UCSD-AML1 (cell line): ENCODE data around the gene SCARF2.
A peak's percentile ranks its signal among the peaks of the same experiment; 100 is the strongest.
"Not testable (repeated sequence)": the region's sequence is repeated elsewhere in the genome, so short reads cannot be mapped to it uniquely, and the experiment has no call there.

ENCODE experiments used
- DNase-seq: peaks from one replicate; lab custom pipeline; 2025; ENCODE audit not compliant: unreplicated experiment; lab: John Stamatoyannopoulos, UW

SCARF2 gene

GRCh38 chr22:20427945-20428417, 9.6 kb downstream of the SCARF2 start:
- no peak for DNase-seq

GRCh38 chr22:20427104-20427944, 10.3 kb downstream of the SCARF2 start:
- DNase-seq: no peak

DNA sequence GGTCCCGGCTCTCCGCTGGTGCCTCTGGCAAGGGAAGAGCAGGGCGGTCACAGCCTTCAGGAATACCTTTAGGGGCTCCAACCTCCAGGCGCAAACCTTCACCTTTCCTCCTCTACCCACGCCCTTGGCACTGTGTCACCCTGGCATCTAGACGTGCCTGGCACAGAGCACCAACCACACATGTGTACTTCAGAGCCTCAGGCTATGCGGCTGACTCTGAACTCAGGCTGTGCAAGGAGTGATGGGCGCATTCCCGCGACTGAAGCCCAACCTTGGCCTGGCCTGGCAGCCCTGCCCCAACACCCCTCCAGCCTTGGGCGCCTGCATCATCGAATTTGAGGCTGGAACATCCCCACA, 11.4 kb downstream of the SCARF2 start:
- no peak for DNase-seq

DNA sequence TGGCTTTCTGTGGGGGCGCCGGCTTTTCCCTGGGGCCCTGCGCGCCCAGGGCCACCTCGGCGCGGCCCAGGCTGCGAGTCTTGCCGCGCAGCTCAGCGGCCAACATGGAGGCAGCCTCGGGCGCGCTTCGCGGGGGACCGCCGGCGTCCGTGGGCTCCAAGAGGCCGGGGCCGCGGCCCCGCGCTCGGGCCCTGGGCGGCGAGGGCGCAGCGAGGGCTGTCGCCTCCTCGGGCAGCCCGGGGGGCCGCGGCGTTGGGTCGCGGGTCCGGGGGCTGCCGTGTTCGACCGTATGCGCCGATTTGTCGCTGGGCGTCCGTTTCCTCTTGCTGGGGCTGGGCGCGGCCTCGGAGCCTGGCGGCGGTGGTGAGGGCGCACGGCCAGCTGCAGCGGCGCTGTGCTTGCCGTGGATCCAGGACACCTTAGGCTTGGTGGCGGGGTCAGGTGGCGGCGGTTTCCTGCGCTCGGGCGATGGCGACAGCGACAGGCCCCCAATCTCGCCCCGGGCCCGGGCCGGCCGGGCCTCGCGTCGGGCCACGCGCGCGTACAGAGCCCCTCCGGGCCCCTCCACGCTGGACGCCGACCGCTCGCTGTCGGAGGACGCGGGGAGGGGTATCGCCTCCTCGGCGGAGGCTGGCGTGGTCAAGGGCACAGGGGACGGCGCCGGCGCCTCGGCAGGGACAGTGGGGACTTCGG, 11.9 kb downstream of the SCARF2 start:
- DNase-seq: no peak

DNA sequence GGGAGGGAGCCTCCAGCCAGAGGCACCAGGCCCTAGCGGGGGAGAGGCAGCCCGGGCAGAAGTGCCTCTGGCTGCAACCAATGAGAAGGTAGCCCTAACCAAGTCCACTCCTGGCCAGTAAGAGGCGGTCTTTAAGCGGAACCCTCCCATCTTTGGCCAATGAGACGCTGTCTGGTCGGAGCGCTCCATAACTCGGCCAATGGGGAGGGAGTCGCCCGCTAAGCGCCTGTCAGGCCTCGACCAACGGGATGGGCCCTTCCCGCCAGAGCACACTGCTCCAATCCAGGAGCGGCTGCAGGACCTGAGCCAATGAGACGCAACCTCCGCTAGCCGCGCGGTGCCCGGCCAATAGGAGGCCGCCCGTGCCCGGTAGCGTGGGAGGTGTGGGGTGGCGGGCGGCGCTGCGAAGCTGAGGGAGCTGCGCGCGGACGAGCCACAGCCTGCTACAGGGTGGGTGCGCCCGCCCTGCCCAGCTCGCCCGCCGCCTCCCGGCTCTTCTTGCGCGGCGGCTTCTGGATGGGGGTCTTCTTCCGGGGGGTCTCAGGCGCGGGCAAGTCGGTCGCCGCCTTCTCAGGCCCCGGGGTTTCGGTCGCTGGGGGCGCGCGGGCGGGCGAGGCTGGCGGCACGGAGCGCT, 12.6 kb downstream of the SCARF2 start:
- no peak for DNase-seq

DNA sequence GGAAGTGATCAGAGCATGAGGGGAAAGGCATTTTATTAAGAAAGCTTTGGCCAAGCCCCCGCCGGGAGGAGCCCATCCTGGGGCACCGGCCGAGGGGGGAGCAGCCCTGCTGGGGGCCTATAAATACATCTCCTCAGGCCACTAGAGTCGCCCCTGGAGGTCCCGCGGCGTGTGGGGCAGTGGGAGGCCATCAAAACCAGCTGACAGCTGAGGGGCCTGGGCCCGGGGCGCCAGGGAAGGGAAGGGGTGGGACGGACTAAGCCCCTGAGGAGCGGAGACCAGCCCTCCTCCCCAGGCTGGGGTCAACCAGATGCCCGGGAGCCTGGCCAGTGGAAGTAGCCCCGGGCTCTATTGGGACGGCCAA, 13.1 kb downstream of the SCARF2 start:
- no peak for DNase-seq

DNA sequence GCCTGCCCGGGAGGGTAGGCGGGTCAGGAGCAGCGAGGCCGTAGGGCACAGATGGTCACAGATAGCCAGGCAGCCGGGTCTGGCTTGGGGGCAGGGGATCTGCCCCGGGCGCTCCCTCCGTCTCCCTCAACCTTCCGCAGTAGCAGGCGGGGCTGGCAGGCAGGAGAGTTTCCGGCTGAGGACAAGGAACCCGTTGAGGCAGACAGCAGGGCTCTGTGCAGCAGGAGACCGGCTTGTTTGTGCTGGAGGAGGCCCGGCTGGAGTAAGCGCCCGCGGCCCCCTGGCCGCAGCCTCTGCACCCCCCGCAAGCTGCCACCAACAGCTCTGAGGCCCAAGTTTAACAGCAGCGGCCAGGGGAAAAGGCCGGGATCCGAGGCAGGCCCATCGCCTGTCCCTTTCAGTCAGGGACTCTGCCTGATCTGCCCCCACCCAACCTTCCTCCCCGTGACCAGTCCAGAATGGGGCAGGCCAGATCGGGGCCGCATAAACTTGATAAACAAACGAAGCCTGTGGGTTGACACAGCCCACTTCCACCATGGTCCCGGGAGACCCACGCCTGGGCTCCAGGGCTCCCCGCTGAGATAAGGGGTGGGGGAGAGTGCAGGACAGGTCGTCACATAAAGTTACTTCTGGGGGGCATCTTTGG, 13.6 kb downstream of the SCARF2 start:
- DNase-seq: no peak

GRCh38 chr22:20423008-20423905, 14.4 kb downstream of the SCARF2 start:
- DNase-seq: no peak

DNA sequence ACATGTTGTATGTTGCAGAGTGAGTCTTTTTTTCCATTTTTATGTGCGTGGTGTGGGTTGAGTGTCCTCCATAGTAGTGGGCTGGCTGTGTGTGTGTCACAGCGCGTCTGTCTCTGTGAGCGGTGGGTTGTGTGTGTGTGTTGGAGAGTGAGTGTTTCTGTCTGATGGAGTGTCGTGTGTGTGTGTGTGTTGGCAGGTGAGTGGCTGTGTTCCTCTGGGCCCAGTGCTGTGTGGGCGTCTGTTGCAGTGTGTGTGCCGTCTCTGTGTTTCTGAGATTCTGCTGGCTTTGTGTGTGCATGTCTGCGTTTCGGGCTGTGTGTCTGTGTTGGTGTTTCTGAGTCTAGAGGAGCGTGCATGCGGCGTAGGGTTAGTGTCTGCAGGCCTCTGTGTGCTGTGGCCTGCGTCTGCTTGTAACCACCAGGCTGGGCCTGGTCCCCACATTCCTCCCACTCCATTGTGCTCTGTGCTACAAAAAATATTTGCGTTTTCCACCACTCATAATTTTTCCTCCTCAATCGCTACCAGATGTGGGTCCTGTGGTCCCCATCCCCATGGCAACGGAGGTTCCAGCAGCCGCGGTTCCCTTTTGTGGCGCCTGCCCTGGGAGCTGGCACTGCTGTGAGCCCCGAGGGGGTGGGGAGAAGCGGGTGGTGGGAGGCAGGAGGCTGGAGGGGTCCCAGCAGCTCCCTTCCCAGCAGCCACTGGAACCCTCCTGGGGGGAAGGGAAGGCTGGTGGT, 15.2 kb downstream of the SCARF2 start:
- DNase-seq: peak; percentile 59

GRCh38 chr22:20421507-20421874, 16.1 kb downstream of the SCARF2 start:
- no peak for DNase-seq

DNA sequence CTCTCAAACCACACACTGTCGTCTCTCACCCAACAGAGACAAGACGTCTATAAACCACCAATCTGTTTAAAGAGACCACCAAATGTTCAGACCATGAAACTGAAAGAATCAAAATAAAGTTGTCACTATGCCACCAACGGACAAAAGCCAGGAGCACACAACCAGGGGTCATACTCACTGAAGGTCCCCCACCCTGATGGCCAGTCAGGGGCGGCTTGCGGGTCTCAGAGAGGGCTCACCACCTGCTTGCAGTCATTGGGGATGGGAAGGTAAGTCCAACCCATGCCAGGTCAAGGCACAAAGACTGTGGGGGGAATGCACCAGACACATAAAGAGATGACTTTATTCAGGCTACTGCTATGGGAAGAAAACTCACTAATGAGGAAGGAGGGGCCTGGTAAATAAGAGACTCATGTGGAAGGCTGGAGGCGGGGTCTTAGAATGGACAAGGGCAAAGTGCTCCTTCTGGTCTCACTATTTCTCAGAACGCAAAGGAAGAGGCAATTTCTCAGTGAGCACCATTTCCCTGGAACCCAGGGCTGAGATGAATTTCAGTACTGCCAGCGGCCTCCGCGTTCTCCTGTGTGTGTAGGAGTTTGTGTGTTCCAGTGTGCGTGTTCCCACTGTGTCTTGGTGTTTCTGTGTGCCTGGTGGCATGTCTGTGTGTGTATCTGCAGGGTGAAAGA, 17.3 kb downstream of the SCARF2 start:
- DNase-seq: no peak

DNA sequence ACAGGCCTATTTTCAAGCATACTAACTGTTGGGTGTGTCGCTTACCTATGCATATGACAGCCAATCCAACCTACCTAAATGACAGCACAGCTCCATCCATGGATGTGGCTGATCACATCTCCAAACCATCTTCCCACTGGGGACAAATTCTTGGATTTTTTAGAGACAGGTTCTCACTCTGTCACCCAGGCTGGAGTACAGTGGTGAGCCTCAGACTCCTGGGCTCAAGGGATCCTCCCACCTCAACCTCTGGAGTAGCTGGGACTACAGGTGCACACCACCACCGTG, 18.0 kb downstream of the SCARF2 start:
- DNase-seq: no peak

- DNase-seq: peak; percentile 66
These were observed 19.3 kb downstream of the SCARF2 start for GRCh38 chr22:20418211-20418788.

DNA sequence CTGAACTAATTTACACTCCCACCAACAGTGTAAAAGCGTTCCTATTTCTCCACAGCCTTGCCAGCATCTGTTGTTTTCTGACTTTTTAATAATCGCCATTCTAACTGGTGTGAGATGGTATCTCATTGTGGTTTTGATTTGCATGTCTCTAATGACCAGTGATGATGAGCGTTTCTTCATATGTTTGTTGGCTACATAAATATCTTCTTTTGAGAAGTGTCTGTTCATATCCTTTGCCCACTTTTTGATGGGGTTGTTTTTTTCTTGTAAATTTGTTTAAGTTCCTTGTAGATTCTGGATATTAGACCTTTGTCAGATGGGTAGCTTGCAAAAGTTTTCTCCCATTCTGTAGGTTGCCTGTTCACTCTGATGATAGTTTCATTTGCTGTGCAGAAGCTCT, 21.9 kb downstream of the SCARF2 start:
- not testable (repeated sequence) for DNase-seq

- DNase-seq: not testable (repeated sequence)
These were observed 22.4 kb downstream of the SCARF2 start for GRCh38 chr22:20415241-20415640.

DNA sequence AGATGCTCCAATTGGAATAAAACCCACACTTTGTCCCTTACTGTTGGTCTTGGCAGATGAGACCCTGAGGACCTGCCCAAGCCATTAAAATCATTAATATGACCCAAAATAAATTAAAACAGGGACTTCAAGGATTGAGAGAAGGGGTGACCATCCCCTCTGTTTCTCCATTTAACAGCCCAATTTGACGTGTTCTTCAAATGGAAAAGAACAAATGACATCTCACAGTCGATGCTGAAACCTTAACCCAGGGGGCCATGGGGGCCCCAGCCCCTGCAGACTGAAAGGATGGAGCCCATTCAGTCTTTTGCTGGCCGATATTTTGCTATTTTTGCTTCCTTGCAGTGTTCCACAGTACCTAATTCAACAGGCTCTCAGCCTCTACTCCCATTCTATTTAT, 23.2 kb downstream of the SCARF2 start:
- no peak for DNase-seq

- no peak for DNase-seq
These were observed 23.6 kb downstream of the SCARF2 start for GRCh38 chr22:20414059-20414440.

- no peak for DNase-seq
These were observed 24.2 kb downstream of the SCARF2 start for GRCh38 chr22:20413217-20414058.
